Chondrocyte (in vitro differentiated cells): ENCODE measurements around the gene AIF1. TPM values are rescaled to one million over a fixed set of nuclear protein-coding genes. Genes with fewer than 3 reads are reported as not detected.

ENCODE experiments used
- DNase-seq: peaks from one replicate; pipeline ENCODE4 v3.0.0; 2021; ENCODE audit warnings: mixed read lengths, low spot score
- H3K27ac Mint-ChIP-seq: one replicate; pipeline ENCODE4 v1.8.0; 2021; ENCODE audit warnings: mild to moderate bottlenecking, moderate library complexity, mixed read lengths; ENCODE audit not compliant: unreplicated experiment
- H3K27me3 Mint-ChIP-seq: 2 replicates; pipeline ENCODE4 v1.8.0; 2021; ENCODE audit warnings: low read depth, mixed read lengths
- H3K36me3 Mint-ChIP-seq: 2 replicates; pipeline ENCODE4 v1.8.0; 2021; ENCODE audit warnings: low read depth, mixed read lengths
- H3K4me1 Mint-ChIP-seq: 2 replicates; pipeline ENCODE4 v1.8.0; 2021; ENCODE audit warnings: low read depth, mild to moderate bottlenecking, mixed read lengths
- H3K4me3 Mint-ChIP-seq: one replicate; pipeline ENCODE4 v1.8.0; 2021; ENCODE audit warnings: mild to moderate bottlenecking, moderate library complexity, mixed read lengths; ENCODE audit not compliant: unreplicated experiment
- H3K9me3 Mint-ChIP-seq: 2 replicates; pipeline ENCODE4 v1.8.0; 2021; ENCODE audit warnings: low read depth, mixed read lengths
- microRNA-seq: library from miRNA; unstranded; fragments of <30 nt; microRNA quantifications from one replicate; pipeline ENCODE4 v1.2.0, GENCODE V29; 2020; ENCODE audit warnings: borderline number of aligned reads
- total RNA-seq: library from RNA; stranded (reverse); gene quantifications from 3 replicates; pipeline ENCODE4 v1.2.1, GENCODE V29; 2021
- TF ChIP-seq, protein P1 (sequence below): fragments of 200-600 bp; sonication (generic); IDR thresholded peaks from 2 replicates; pipeline ENCODE4 v1.5.0; 2021; ENCODE audit warnings: antibody characterized with exemption, mild to moderate bottlenecking, moderate library complexity

The AIF1 gene
- total RNA-seq, 1 donor from 2014 or later = not detected

DNA sequence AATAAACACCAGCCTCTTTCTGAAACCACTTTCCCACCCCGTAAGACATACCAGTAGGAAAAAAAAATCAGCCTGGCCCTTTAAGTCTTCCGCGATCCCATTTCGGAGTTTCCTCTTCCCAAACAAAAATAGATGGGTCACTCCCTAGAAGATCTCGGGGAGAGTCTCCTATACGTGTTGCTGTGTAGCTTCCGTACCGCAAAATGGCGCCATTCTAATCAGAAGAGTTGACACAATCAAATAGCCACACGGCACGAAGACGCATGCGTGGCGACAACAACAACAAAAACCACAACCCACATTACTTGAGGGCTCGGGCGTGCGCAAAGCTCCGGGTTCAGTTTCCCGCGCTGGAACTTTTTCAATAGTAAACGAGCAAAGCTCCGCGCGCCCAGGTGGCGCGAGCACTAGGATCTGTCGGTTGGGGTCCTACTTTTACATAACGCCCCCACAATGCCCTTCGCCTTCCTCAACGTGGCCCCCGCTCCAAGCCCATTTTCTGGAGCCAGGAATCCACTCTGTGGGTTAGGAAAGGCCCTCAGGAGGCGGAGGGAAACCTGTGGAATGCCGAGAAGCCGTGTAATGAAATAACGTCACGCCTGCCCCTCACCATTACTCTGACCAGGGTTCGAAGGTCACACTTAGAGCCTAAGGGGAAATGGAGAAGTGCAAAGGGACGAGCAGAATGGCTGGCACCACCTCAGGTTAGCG, 49.9 kb downstream of the AIF1 start, which contains the start of gene GPANK1:
Gene GPANK1 (minus strand): TSS at position 208 of the 711 bp plus-strand sequence. CDS start 519 bp downstream, outside the sequence.
- peaks cover 20% of the 10 kb centered on the region for H3K36me3 Mint-ChIP-seq
- TF ChIP-seq, protein P1, sequence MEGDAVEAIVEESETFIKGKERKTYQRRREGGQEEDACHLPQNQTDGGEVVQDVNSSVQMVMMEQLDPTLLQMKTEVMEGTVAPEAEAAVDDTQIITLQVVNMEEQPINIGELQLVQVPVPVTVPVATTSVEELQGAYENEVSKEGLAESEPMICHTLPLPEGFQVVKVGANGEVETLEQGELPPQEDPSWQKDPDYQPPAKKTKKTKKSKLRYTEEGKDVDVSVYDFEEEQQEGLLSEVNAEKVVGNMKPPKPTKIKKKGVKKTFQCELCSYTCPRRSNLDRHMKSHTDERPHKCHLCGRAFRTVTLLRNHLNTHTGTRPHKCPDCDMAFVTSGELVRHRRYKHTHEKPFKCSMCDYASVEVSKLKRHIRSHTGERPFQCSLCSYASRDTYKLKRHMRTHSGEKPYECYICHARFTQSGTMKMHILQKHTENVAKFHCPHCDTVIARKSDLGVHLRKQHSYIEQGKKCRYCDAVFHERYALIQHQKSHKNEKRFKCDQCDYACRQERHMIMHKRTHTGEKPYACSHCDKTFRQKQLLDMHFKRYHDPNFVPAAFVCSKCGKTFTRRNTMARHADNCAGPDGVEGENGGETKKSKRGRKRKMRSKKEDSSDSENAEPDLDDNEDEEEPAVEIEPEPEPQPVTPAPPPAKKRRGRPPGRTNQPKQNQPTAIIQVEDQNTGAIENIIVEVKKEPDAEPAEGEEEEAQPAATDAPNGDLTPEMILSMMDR = no peak
- peak within 1 kb of the TSS; percentile 98 for H3K27ac Mint-ChIP-seq
- DNase-seq = no peak
- H3K27me3 Mint-ChIP-seq = no peaks in the 10 kb centered on the region
- H3K4me1 Mint-ChIP-seq = peaks cover 53% of the 10 kb centered on the region
- H3K4me3 Mint-ChIP-seq = peak within 1 kb of the TSS; percentile 87
- no peaks in the 10 kb centered on the region for H3K9me3 Mint-ChIP-seq

DNA sequence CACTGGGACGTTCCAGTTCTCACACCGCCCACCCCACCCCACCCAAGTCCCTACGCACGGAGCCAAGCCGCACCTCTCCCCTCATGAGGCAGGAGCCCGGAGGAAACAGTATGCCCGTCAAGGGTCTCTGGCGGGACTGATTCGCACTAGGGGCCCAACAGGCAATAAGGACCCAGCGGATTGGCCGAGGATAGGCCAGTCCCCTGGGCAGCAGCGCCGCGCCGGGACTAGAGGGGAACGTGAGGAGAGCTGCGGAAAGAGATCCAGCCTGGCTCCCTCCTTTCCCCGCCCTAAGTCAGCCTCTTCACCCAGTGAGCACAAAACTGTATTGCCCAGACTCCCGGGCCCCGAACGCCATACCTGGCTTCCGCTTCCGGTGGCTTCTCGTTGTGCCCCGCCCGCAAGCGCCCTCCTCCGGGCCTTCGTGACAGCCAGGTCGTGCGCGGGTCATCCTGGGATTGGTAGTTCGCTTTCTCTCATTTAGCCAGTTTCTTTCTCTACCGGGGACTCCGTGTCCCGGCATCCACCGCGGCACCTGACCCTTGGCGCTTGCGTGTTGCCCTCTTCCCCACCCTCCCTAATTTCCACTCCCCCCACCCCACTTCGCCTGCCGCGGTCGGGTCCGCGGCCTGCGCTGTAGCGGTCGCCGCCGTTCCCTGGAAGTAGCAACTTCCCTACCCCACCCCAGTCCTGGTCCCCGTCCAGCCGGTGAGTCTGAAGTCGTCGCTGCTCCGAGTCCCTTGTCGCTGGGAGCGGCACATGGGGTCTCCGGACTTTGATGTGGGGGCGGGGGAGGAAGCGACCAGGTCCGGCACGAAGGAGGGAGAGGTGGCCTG, 50.7 kb downstream of the AIF1 start, which contains the start of gene CSNK2B:
Gene CSNK2B (plus strand): TSS at position 580 of the 836 bp plus-strand sequence. CDS start 752 bp downstream, outside the sequence.
- Mint-ChIP-seq H3K9me3 (no peaks in the 10 kb centered on the region), H3K27ac (peak within 1 kb of the TSS; percentile 98), H3K4me1 (peaks cover 49% of the 10 kb centered on the region), H3K27me3 (no peaks in the 10 kb centered on the region), H3K4me3 (peak within 1 kb of the TSS; percentile 87), H3K36me3 (peaks cover 24% of the 10 kb centered on the region)
- peak; percentile 99 for DNase-seq
- TF ChIP-seq, protein P1 = peak; percentile 32

DNA sequence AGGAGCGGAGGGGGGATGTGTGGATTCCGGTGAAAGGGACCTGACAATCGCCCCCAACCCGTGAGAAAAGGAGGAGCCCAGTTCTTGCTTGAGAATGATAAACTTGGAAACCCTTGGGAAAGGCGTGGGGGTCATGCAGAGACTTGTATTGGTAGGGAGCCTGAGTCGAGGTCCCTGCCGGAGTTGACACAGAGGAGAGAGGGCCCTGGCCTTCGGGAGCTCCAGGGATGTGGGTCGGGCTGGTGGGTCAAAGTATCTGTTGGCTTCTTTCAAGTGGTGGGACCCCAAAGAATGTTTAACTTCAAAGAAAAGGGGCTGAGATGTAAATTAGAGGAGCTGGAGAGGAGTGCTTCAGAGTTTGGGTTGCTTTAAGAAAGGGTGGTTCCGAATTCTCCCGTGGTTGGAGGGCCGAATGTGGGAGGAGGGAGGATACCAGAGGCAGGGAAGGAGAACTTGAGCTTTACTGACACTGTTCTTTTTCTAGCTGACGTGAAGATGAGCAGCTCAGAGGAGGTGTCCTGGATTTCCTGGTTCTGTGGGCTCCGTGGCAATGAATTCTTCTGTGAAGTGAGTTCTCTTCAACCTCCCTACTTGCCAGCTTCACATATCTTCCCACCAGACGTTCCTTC, 51.4 kb downstream of the AIF1 start:
- H3K4me1 Mint-ChIP-seq = peaks cover 41% of the 10 kb centered on the region
- no peaks in the 10 kb centered on the region for H3K9me3 Mint-ChIP-seq
- DNase-seq = no peak
- TF ChIP-seq, protein P1 = no peak
- no peaks in the 10 kb centered on the region for H3K27me3 Mint-ChIP-seq
- peak overlapping the region; percentile 87 for H3K4me3 Mint-ChIP-seq
- H3K36me3 Mint-ChIP-seq = peaks cover 30% of the 10 kb centered on the region
- peak overlapping the region; percentile 98 for H3K27ac Mint-ChIP-seq

Small RNAs within 50 kb of the gene (microRNA-seq; reads per million reads assigned to microRNA genes)
- gene MIR6832 = not detected

Other genes starting within 250 kb of the AIF1 start
- gene MICA, start 211.6 kb upstream of the AIF1 start, total RNA-seq = 54.6 to 56.8 TPM (median 56.3 TPM) in 3 replicates
- 7.8 to 9.4 TPM (median 9.0 TPM) in 3 replicates for gene MICB, start 117.1 kb upstream of the AIF1 start, total RNA-seq
- gene MCCD1, start 86.3 kb upstream of the AIF1 start, total RNA-seq = not detected in 3 replicates
- gene DDX39B, start 73.2 kb upstream of the AIF1 start, total RNA-seq = 222 to 230 TPM (median 227 TPM) in 3 replicates
- gene ATP6V1G2, start 68.6 kb upstream of the AIF1 start, total RNA-seq = 2.4 to 4.1 TPM (median 3.0 TPM) in 3 replicates
- 21.2 to 30.1 TPM (median 29.6 TPM) in 3 replicates for gene NFKBIL1, start 67.6 kb upstream of the AIF1 start, total RNA-seq
- not detected in 3 replicates for gene LTA, start 42.9 kb upstream of the AIF1 start, total RNA-seq
- not detected in 3 replicates for gene TNF, start 39.7 kb upstream of the AIF1 start, total RNA-seq
- gene LTB, start 32.8 kb upstream of the AIF1 start, total RNA-seq = not detected in 3 replicates
- gene LST1, start 29.0 kb upstream of the AIF1 start, total RNA-seq = not detected in 3 replicates
- not detected in 3 replicates for gene NCR3, start 22.2 kb upstream of the AIF1 start, total RNA-seq
- 156 to 185 TPM (median 157 TPM) in 3 replicates for gene PRRC2A, start 5.5 kb downstream of the AIF1 start, total RNA-seq
- 253 to 308 TPM (median 262 TPM) in 3 replicates for gene BAG6, start 37.4 kb downstream of the AIF1 start, total RNA-seq
- 0.85 to 1.2 TPM in 2 of 3 replicates, not detected in the other for gene APOM, start 40.7 kb downstream of the AIF1 start, total RNA-seq
- gene C6orf47, start 45.5 kb downstream of the AIF1 start, total RNA-seq = 19.1 to 20.3 TPM (median 20.2 TPM) in 3 replicates
- gene GPANK1, start 49.8 kb downstream of the AIF1 start, total RNA-seq = 12.0 to 15.4 TPM (median 13.9 TPM) in 3 replicates
- 116 to 126 TPM (median 122 TPM) in 3 replicates for gene CSNK2B, start 50.8 kb downstream of the AIF1 start, total RNA-seq
- gene LY6G5B, start 54.7 kb downstream of the AIF1 start, total RNA-seq = 10.2 to 14.3 TPM (median 11.7 TPM) in 3 replicates
- gene LY6G5C, start 65.8 kb downstream of the AIF1 start, total RNA-seq = 1.3 to 3.6 TPM (median 2.4 TPM) in 3 replicates
- gene ABHD16A, start 88.1 kb downstream of the AIF1 start, total RNA-seq = 27.8 to 33.9 TPM (median 32.3 TPM) in 3 replicates
- not detected in 3 replicates for gene LY6G6F, start 91.6 kb downstream of the AIF1 start, total RNA-seq
- not detected in 3 replicates for gene LY6G6D, start 100.1 kb downstream of the AIF1 start, total RNA-seq
- gene LY6G6C, start 106.5 kb downstream of the AIF1 start, total RNA-seq = 0.30 TPM in 1 of 3 replicates, not detected in the others
- gene MPIG6B, start 108.1 kb downstream of the AIF1 start, total RNA-seq = not detected in 3 replicates
- gene DDAH2, start 114.1 kb downstream of the AIF1 start, total RNA-seq = 66.4 to 99.6 TPM (median 95.7 TPM) in 3 replicates
- gene CLIC1, start 121.3 kb downstream of the AIF1 start, total RNA-seq = 256 to 328 TPM (median 317 TPM) in 3 replicates
- gene MSH5, start 124.8 kb downstream of the AIF1 start, total RNA-seq = 8.4 to 17.4 TPM (median 9.4 TPM) in 3 replicates
- gene SAPCD1, start 147.4 kb downstream of the AIF1 start, total RNA-seq = 1.3 to 2.4 TPM (median 1.4 TPM) in 3 replicates
- 0.15 to 0.62 TPM (median 0.17 TPM) in 3 replicates for gene VWA7, start 162.1 kb downstream of the AIF1 start, total RNA-seq
- 71.1 to 101 TPM (median 71.9 TPM) in 3 replicates for gene VARS1, start 180.5 kb downstream of the AIF1 start, total RNA-seq
- 35.0 to 42.5 TPM (median 35.7 TPM) in 3 replicates for gene LSM2, start 191.7 kb downstream of the AIF1 start, total RNA-seq
- 0.89 to 1.5 TPM (median 1.00 TPM) in 3 replicates for gene HSPA1L, start 200.0 kb downstream of the AIF1 start, total RNA-seq
- gene HSPA1A, start 200.3 kb downstream of the AIF1 start, total RNA-seq = 23.0 to 46.3 TPM (median 46.2 TPM) in 3 replicates
- gene HSPA1B, start 212.5 kb downstream of the AIF1 start, total RNA-seq = 46.8 to 57.9 TPM (median 50.4 TPM) in 3 replicates
- 63.8 to 67.5 TPM (median 64.2 TPM) in 3 replicates for gene NEU1, start 247.6 kb downstream of the AIF1 start, total RNA-seq